Stimulated activated CD4-positive, alpha-beta T cell treated with anti-CD3 and anti-CD28 coated beads, TNF-alpha, amount 100 ng/mL, for 48 hours (primary cell): ENCODE results near the gene FMN1.

Experiments used
- DNase-seq, 3 donors: peaks; one replicate each; pipeline ENCODE4 v3.0.0-alpha.2; 2020; ENCODE audit warnings: low read depth in 3 of 3

Gene FMN1

DNA sequence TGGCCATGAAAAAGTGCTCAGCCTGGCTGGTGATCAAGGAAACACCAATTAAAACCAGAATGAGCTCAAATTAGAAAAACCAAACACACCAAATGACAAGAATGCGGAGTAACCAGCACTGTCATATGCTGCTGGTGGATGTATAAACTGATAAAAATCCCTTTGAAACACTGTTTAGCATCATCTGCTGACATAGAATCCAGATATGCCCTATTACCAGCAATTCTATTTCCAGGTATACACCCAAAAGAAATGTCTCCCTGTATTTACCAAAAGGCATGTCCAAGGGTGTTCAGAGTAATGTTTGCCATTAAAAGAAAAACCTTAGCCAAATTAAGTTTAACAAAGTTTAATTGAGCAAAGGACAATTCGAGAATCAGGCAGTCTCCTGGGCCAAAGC, 138.6 kb downstream of the FMN1 start:
- DNase-seq = no peak

GRCh38 chr15:33051528-33051927, 143.0 kb downstream of the FMN1 start:
- DNase-seq = no peak

- DNase-seq = no peak
These were observed 146.3 kb downstream of the FMN1 start for GRCh38 chr15:33048255-33048654.

GRCh38 chr15:33047077-33047476, 147.4 kb downstream of the FMN1 start:
- no peak for DNase-seq

DNA sequence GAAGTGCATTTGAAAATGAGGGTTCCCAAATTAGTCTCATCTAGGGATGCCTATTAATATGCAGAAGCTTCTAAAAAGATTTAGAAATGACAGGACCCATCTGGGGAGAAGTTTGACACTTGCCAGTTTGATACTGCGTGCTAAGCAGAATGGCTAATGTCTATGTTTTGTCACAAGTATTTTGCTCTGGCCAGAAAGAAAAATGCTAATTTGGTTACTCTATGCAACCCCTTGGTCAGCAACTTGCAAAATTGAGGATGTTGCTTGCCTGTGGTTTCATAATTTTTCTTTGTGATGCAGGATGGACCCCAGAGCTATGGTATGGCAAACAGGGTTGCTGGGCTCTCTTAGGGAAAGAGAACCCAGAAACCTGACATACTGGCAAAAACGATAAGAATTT, 148.2 kb downstream of the FMN1 start:
- no peak for DNase-seq

DNA sequence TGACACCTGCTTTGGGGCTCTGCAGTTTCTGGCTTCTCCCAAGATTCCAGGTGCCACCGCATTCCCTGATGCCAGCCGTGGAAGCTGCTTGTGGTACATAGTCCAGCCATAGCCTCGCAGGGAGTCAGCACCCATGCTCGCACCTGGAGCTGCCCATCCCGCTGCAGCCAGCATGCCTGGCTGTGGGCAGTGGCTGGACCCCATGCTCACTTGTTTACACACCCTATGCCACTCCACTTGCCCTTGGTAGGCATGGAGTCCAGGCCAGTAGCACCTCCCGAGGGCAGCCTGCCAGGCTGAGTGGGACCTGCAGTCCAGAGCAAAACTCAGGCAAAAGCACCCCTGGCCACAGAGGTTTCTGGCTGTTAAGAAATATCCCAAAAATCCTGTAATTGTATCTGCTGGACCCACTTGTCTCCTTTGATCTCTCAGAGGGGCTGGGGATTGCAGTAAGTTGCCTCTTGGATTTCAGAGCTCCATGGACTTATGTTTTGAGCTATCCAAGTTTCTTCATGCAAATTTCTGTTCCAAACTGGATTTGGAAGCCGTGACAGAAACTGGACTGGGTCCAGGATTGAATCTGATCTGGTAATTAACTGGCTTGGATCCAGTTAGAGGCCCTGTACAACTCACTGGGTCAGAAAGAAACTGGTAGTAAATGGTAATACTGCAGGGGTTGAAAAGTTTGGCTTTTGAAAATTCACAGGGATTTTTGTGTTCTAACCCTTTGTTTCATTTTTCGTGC, 149.3 kb downstream of the FMN1 start:
- no peak for DNase-seq

DNA sequence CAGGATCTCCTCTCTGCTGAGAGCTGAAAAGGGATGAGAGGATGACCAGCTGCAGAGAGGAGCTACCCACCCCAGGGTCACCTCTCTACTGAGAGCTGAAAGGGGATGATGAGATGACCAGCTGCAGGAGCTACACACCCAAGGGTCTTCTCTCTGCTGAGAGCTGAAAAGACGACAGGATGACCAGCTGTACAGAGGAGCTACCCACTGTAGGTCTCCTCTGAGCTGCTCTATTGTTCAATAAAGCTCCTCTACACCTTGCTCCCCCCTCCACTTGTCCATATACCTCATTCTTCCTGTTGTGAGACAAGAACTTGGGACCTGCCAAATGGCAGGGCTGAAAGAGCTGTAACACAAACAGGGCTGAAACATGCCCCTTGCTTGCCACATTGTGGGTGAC, 149.9 kb downstream of the FMN1 start:
- DNase-seq = no peak

DNA sequence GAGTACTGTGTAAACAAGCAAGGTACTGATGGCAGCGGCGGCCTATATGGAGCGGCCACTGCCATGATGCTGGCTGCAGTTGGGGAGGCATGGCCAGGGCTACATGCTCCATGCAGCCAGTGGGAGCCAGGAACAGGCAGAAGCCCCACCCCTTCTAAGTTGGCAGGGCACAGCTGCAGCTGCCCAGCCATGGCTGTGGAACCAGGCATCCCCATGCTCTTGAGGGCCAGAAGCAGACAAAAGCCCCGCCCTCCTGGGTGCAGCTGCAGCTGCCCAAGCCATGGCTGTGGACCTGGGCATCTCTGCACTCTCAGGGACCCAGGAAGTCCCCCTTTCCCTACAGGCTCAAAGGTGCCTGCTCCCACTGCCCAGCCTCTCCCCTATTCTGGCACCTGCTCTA, 150.9 kb downstream of the FMN1 start:
- DNase-seq = no peak

- no peak for DNase-seq
These were observed 154.0 kb downstream of the FMN1 start for GRCh38 chr15:33040496-33040895.

DNA sequence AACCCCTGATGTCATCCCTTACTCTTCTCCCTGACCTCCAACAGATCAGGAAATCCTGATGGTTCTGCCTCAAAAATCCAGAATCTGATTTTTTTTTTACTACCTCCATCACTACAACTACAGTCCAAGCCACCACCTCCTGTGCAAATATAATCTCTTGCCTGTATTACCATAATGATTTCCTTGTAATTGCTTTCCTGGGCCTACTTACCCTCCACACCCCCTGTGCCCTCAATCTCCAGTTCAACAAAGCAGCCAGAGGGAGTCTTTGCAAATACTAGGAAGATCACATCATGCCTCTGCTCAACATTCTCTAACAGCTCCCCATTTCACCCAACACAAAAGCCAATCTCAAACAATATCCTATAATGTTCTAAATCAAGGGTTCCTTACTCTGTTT, 159.9 kb downstream of the FMN1 start:
- no peak for DNase-seq

DNA sequence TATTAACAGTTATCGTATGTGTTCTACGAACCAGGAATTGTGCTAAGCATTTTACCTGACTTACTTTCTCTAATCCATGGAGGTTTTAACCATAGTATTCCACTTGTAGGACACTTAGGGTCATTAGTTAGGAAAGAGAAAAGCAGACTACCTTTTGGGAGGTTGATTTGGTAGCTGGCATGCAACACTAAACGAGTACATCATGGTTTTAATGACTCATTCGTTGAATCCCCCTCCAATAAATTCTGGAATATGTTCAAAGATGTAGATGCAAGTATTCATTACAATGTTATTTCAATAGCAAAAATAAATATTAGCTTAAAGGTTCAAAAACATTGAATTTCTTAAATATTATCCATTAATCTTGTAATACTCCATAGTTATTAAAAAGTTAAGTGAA, 162.5 kb downstream of the FMN1 start:
- no peak for DNase-seq

- DNase-seq = no peak
These were observed 163.1 kb downstream of the FMN1 start for GRCh38 chr15:33031324-33031821.

DNA sequence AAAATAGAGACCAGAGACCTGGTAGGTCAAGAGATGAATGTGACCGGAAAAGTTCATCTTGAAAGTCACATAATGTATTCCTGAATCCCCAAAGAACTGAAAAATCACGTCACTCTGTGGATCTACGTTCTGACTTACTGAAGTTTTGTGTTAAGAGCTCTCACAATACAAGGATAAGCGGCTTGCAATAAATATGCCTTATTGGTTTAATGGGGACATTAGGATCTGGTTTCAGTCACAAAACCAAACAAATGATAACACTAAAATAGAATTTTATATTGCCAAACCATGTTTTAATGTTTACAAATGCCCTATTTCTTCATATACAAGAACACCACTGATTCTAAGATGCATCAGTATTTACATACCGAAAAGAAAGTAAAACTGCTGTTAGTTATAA, 164.2 kb downstream of the FMN1 start:
- DNase-seq = no peak

DNA sequence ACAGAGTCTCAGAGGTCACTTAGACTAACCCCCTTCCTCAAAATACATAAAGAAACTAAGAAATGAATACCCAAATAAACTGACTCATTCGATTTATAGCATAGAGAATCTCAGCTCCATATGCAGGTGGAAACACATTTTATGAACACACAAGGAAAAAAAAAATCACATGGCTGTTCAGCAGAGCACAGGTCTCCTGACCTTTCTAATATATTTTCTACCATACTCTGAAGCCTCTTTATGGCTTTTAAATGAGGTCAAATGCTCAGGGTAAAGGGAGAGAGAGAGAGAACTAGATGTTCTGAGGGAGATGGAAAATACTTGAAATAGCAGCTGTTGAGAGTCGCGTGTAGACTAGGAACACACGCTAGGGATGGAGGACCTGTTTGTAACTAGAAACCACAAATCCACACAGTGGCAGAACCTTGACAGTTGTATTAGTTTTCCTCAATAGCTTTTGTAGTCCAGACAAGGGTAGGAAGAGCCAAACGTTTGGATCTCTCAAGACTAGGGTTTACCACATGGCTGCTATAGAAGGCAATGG, 165.3 kb downstream of the FMN1 start:
- DNase-seq = no peak

DNA sequence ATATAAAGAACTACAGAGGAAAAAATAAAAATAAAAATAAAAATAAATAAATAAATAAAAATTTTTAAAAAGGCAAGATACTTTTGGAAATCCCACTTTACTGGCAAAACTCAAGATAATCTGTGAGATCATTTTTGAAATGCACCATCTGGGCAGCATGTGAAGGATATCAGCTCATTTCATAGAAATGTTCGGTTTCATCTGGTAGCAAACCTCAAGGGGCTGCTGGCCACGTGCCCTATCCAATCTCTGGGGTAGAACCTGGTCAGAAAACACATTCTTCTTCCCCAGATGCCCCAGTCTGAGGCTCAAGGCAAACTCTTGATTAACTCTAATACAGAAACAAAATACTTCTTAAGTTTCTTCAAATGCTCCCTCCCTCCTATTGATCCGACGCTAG, 166.0 kb downstream of the FMN1 start:
- DNase-seq = no peak

DNA sequence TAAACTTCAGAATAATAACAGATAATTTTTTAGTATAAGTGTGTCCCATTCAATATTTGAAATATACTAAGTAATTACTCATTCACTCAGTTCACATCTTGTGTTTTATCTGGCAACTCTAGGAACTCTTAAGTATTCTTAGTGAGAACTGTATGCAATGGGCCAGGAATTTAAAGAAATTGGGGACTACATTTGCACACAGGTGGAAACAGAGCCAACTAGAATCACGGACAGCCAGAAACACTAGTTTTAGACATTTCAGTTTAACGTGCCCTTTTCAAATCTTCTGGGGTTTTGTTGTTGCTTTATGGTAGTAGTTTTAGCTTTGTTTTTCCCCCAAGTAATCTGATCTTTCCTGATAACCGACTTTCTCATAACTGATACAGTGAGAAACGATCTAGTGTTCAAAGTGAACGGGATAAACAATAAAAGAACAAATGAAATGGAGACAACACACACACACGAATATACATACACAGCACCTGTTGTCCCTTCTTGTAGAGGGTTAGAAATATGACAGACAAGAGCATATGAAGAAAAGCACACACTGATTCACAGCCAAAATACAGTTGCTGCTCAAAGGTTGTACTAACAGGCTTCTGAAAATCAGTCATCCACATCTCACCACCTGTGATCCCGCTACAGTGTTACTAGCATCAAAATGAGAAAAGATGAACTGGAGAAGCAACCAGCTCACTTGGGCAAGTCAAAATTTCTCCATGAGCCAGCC, 167.0 kb downstream of the FMN1 start:
- no peak for DNase-seq

- no peak for DNase-seq
These were observed 167.9 kb downstream of the FMN1 start for GRCh38 chr15:33026614-33027013.

DNA sequence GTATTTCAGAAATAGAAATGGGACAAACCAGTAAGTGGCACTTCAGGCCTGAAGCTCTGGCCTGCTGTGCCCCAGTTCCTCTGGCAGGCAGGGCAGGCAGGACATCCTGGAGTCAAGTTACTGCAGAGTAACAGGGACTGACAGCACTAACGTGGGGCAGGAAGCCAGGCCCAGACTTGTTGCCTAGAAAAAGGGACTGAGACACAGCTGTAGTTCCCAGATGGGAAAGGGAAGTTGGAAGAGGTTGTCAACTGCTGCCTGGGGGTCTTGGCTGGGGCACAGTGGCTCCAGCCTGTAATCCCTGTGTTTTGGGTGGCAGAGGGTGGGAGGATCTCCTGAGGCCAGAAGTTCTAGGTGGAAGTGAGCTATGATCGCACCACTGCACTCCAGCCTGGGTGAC, 171.9 kb downstream of the FMN1 start:
- DNase-seq = no peak

DNA sequence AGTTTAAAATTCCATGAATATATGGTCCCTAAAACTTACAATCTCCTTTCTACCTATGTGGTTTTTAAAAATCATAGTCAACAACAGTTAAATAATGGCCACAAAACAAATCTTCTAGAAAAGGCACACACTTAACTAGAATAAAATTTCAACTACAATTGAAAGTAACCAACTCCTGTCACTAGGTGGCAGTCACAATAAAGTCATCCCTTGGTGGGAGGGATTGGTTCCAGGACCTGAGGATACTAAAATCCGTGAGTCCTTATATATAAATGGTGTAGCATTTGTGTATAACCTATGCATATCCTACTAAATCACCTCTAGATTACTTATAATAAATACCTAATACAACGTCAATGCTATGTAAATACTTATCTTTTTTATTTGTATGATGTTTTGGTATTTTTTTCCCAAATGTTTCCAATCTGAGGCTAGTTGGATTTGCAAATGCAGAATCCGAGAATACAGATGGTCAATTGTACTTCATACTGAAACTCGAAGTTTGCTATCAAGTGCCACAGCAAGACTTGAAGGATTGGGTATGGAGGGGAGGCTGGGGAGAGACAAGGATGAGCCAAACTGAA, 172.6 kb downstream of the FMN1 start:
- DNase-seq = no peak

GRCh38 chr15:33019354-33019981, 175.0 kb downstream of the FMN1 start:
- DNase-seq = no peak

DNA sequence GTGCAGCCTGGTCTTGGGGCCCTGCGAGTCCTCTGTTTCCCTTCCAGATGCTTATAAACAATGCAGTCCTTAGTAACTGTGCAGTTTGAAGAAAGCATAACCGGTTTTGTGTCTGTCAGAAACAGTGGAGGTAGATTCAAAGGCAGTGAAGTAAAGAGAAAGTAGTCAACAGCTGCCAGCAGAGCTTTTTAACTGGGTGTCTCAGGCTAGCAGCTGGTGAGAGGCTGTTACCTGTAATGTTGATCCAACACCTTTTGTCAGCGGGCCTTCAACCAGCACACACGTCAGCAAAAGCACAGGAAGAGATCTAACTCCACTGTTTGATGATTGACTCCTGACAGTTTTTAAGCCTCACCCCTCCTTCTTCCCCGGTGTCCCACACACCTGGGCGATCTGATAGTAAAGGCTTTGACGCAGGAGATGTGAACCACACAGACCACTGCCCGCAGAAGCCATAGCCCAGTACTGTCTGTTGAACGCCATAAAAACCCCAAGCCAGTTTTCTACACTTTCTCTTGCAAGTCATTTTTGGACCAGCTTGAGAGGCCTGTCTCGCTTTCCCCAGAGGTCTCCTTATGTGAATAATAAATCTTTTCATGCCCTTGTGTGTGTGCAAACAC, 178.0 kb downstream of the FMN1 start:
- DNase-seq = no peak

GRCh38 chr15:33014586-33014985, 179.9 kb downstream of the FMN1 start:
- no peak for DNase-seq
